Activated CD4-positive, alpha-beta T cell treated with anti-CD3 and anti-CD28 coated beads, Interleukin-2, amount 10 ng/mL, durations not matched to agents 24 days and 14 days (primary cell): ENCODE measurements around the gene IP6K1. TPM values are rescaled to one million over a fixed set of nuclear protein-coding genes. Genes with fewer than 3 reads are reported as not detected.

Experiments
- DNase-seq: peaks from one replicate; pipeline ENCODE4 v3.0.0; 2022
- H3K27ac Mint-ChIP-seq: one replicate; pipeline ENCODE4 v1.8.0; 2022; ENCODE audit warnings: mild to moderate bottlenecking, mixed read lengths
- H3K27me3 Mint-ChIP-seq: one replicate; pipeline ENCODE4 v1.8.0; 2022; ENCODE audit warnings: mixed read lengths
- H3K36me3 Mint-ChIP-seq: one replicate; pipeline ENCODE4 v1.8.0; 2022; ENCODE audit warnings: low read depth, mild to moderate bottlenecking, mixed read lengths
- H3K4me1 Mint-ChIP-seq: one replicate; pipeline ENCODE4 v1.8.0; 2021; ENCODE audit warnings: mixed read lengths
- H3K4me3 Mint-ChIP-seq: one replicate; pipeline ENCODE4 v1.8.0; 2022; ENCODE audit warnings: mild to moderate bottlenecking, moderate library complexity, mixed read lengths
- H3K9me3 Mint-ChIP-seq: one replicate; pipeline ENCODE4 v1.8.0; 2021; ENCODE audit warnings: mixed read lengths
- intact Hi-C: fragments of 100-400 bp; cut with micrococcal nuclease; formaldehyde crosslinking; loops from one replicate; pipeline ENCODE4 v1.15.1; 2023
- total RNA-seq: library from RNA; stranded (reverse); gene quantifications from 2 replicates; pipeline ENCODE4 v1.2.3, GENCODE V29; 2022

Gene IP6K1
- total RNA-seq, 1 donor from 2014 or later, result 42.2 TPM

DNA sequence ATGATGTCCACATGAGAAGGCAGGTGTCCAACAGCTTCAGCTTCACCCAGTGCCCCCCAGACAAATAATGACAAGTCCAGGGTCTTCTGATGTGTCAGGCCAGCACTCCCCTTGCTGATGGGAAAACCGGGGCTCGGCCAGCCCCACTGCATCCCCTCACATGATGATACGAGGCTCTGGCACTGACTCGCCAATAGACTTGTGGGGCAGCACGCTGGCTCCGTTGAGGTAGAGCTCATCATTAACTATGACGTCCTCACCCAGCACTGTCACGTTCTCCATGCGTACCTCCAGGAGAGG is 64.8 kb downstream of the IP6K1 start:
- H3K9me3 Mint-ChIP-seq, result no peaks in the 10 kb centered on the region
- H3K36me3 Mint-ChIP-seq, result peaks cover 22% of the 10 kb centered on the region
- no peak overlapping the region for H3K4me3 Mint-ChIP-seq
- DNase-seq, result no peak
- no peak overlapping the region for H3K27ac Mint-ChIP-seq
- intact Hi-C loops, result no loop called here
- peaks cover 32% of the 10 kb centered on the region for H3K4me1 Mint-ChIP-seq
- no peaks in the 10 kb centered on the region for H3K27me3 Mint-ChIP-seq

- peak overlapping the region; percentile 29 for H3K27ac Mint-ChIP-seq
- intact Hi-C loops, result no loop called here
- no peak overlapping the region for H3K4me3 Mint-ChIP-seq
- H3K4me1 Mint-ChIP-seq, result peaks cover 32% of the 10 kb centered on the region
- peaks cover 22% of the 10 kb centered on the region for H3K36me3 Mint-ChIP-seq
- H3K9me3 Mint-ChIP-seq, result no peaks in the 10 kb centered on the region
- no peaks in the 10 kb centered on the region for H3K27me3 Mint-ChIP-seq
- peak; percentile 63 for DNase-seq
Observed at GRCh38 chr3:49720855-49721595, 65.3 kb downstream of the IP6K1 start.

- intact Hi-C loops, result no loop called here
- H3K36me3 Mint-ChIP-seq, result peaks cover 24% of the 10 kb centered on the region
- peak within 1 kb of the TSS; percentile 48 for H3K27ac Mint-ChIP-seq
Observed at GRCh38 chr3:49719214-49719884, 67.0 kb downstream of the IP6K1 start, which contains the start of gene AMIGO3. TSS of gene AMIGO3 (minus strand) at chr3:49719684. CDS start at chr3:49719465, 219 bp downstream.

DNA sequence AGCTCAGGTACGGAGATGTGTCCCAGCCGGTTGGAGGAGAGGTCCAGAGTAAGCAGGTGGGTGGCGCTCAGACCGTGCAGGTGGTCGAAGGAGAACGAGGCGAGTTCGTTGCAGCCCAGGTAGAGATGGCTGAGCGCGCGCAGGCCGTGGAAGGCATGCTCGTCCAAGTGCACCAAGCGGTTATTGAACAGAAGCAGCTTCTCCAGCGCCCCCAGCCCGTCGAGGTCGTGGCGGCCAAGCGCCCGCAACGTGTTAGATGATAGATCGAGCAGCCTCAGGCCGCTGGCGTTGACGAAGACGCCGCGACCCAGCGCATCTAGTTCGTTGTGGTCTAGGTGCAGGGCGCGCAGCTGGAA is 67.5 kb downstream of the IP6K1 start:
- no peaks in the 10 kb centered on the region for H3K9me3 Mint-ChIP-seq
- peak overlapping the region; percentile 48 for H3K27ac Mint-ChIP-seq
- intact Hi-C loops, result no loop called here
- peaks cover 25% of the 10 kb centered on the region for H3K4me1 Mint-ChIP-seq
- H3K27me3 Mint-ChIP-seq, result no peaks in the 10 kb centered on the region
- no peak for DNase-seq
- H3K36me3 Mint-ChIP-seq, result peaks cover 24% of the 10 kb centered on the region
- H3K4me3 Mint-ChIP-seq, result peak overlapping the region; percentile 86

More at GRCh38 chr3:49719214-49719884, 67.0 kb downstream of the IP6K1 start, which contains the start of gene AMIGO3:
- Mint-ChIP-seq H3K27me3 (no peaks in the 10 kb centered on the region), H3K4me1 (peaks cover 27% of the 10 kb centered on the region), H3K9me3 (no peaks in the 10 kb centered on the region), H3K4me3 (peak within 1 kb of the TSS; percentile 86)
- peak; percentile 98 for DNase-seq

DNA sequence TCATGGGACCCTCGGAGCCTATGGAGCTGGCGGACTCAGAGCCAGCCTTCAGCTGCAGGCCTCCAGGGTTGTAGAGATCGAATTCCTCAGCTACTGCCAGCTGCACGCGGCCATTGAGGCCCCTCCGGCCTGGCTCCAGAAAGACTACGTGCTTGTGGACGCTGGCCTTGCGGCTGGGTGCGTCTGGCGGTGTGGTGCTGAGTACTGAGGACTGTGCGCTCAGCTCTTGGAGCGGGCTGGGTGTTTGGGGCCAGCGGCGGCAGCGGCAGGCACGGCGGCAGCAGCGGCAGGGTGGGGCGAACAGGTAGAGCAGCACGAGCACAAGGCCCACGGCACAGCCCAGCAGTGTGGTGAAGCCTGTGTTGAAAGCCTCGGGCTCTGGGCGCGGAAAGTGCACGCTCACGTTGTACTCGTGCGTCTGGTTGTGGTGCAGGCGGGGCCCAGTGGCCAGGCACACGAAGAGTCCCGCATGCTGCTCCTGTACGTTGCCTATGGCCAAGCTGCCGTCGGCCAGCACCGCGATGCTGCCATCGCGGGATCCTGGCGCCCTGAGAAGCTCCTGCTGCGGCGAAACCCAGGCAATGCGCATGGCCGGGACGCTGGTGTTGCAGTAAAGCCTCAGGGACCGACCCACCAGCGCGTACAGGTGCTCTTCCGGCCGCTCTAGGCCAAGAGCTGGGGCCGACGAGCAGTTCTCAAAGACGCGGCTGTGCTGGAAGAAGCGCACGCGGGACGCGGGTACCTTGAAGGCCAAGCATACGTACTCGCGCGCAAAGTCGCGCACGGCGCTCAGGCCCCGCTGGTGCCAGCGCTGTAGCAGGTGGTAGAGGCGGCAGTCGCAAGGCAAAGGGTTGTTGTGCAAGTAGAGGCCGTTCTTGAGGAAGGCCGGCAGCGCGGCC is 68.1 kb downstream of the IP6K1 start:
- Mint-ChIP-seq H3K36me3 (peaks cover 22% of the 10 kb centered on the region), H3K4me3 (peak overlapping the region; percentile 86), H3K4me1 (peaks cover 25% of the 10 kb centered on the region), H3K27me3 (no peaks in the 10 kb centered on the region), H3K27ac (no peak overlapping the region), H3K9me3 (no peaks in the 10 kb centered on the region)
- DNase-seq, result peak; percentile 61
- intact Hi-C loops, result no loop called here

GRCh38 chr3:49717211-49717958 is 69.0 kb downstream of the IP6K1 start:
- intact Hi-C loops, result no loop called here
- Mint-ChIP-seq H3K27ac (no peak overlapping the region), H3K36me3 (peaks cover 16% of the 10 kb centered on the region), H3K9me3 (no peaks in the 10 kb centered on the region), H3K4me1 (peaks cover 24% of the 10 kb centered on the region), H3K27me3 (no peaks in the 10 kb centered on the region), H3K4me3 (peak overlapping the region; percentile 23)
- DNase-seq, result no peak

- intact Hi-C loops, result no loop called here
- Mint-ChIP-seq H3K27me3 (no peaks in the 10 kb centered on the region), H3K9me3 (no peaks in the 10 kb centered on the region), H3K4me1 (peaks cover 27% of the 10 kb centered on the region), H3K4me3 (no peak overlapping the region), H3K27ac (no peak overlapping the region), H3K36me3 (peaks cover 14% of the 10 kb centered on the region)
- DNase-seq, result no peak
Observed at GRCh38 chr3:49716691-49717210, 69.6 kb downstream of the IP6K1 start.

- Mint-ChIP-seq H3K4me3 (no peak overlapping the region), H3K27me3 (no peaks in the 10 kb centered on the region), H3K36me3 (peaks cover 14% of the 10 kb centered on the region), H3K4me1 (peaks cover 26% of the 10 kb centered on the region), H3K9me3 (no peaks in the 10 kb centered on the region), H3K27ac (no peak overlapping the region)
- DNase-seq, result no peak
- intact Hi-C loops, result no loop called here
Observed at GRCh38 chr3:49716169-49716568, 70.2 kb downstream of the IP6K1 start.

GRCh38 chr3:49715611-49716121 is 70.7 kb downstream of the IP6K1 start:
- no peak for DNase-seq
- no peaks in the 10 kb centered on the region for H3K27me3 Mint-ChIP-seq
- no peak overlapping the region for H3K27ac Mint-ChIP-seq
- peaks cover 10% of the 10 kb centered on the region for H3K36me3 Mint-ChIP-seq
- H3K9me3 Mint-ChIP-seq, result no peaks in the 10 kb centered on the region
- H3K4me1 Mint-ChIP-seq, result peaks cover 25% of the 10 kb centered on the region
- intact Hi-C loops, result no loop called here
- H3K4me3 Mint-ChIP-seq, result no peak overlapping the region

DNA sequence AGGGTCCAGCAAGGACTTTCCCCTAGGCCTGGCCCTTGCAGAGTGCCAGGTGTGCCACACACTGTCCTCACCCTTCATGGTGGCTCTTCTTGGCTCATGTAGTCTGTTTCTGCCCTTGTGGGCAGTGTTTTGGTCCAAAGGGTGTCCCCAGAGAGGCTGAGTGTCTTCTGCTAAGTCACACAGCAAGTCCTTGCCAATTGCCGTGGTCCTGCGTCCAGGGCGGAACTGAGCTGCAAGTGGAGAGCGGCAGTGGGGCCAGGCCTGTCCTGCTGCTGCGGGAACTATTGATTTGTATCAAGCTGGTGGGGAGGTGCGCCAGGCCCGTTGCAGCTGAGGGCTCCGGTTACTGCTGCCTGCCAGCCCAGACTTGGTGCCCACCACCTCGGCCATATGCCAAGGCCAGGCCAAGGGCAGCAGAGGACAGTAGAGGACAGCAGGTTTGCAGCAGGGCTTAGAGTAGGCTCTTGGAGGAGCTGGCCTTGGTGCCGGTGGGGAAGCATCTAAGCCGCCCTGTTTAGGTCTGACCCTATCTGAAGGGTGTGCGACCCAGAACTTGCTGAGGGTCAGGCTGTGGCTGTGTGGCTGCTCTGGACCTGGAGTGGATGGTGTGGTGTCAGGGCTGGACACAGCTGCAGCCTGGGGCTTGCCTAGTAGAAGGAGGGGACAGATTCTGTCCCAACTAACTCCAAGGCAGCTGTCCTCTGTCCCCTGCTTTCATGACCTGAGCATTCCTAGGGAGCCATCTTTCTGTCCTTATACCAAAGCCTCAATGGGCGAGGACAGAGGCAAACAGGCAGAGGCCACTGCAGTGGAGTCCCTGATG is 71.4 kb downstream of the IP6K1 start:
- Mint-ChIP-seq H3K36me3 (peaks cover 9% of the 10 kb centered on the region), H3K27ac (no peak overlapping the region), H3K4me1 (peaks cover 24% of the 10 kb centered on the region), H3K4me3 (no peak overlapping the region), H3K9me3 (no peaks in the 10 kb centered on the region), H3K27me3 (no peaks in the 10 kb centered on the region)
- no peak for DNase-seq
- intact Hi-C loops, result no loop called here

DNA sequence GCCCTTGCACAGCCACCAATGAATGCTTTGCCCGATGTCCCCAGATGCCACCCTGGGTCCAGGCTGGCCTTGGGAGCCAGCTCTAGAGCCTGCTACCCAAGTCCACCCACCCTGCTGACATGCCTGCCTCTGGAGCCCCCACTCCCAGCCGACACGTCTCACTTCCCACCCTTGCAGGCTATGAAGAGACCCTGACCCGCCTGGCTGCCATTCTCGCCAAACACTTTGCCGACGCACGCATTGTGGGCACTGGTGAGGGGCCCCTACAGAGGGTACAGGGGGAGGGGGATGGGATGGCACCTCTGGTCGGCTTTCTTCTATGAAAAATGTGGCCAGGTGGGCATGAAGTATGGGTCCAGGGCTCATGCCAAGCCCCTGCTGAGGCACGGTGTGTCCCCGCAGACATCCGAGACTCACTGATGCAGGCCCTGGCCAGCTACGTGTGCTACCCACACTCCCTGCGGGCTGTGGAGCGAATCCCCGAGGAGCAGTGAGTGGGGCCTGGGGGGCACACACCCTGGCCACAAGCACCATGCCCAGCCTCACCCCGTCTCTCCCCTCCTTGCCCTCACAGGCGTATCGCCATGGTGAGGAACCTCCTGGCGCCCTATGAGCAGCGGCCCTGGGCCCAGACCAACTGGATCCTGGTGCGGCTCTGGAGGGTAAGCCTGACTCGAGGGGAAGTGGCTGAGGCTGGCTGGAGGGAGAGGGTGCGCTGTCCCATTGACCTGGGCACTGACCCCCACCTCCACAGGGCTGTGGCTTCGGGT is 72.8 kb downstream of the IP6K1 start:
- intact Hi-C loops, result no loop called here
- Mint-ChIP-seq H3K27me3 (no peaks in the 10 kb centered on the region), H3K36me3 (peaks cover 6% of the 10 kb centered on the region), H3K4me3 (no peak overlapping the region), H3K27ac (no peak overlapping the region), H3K4me1 (peaks cover 11% of the 10 kb centered on the region), H3K9me3 (no peaks in the 10 kb centered on the region)
- DNase-seq, result no peak
